SIG-M5 treated with dmso at 0.1 percent for 504 hours (cell line): ENCODE results near the gene TMIE.
"Not testable (repeated sequence)": the region's sequence is repeated elsewhere in the genome, so short reads cannot be mapped to it uniquely, and the experiment has no call there.

ENCODE experiments used
- DNase-seq: peaks from one replicate; lab custom pipeline; 2025; ENCODE audit not compliant: unreplicated experiment; lab: John Stamatoyannopoulos, UW

TMIE gene

GRCh38 chr3:46682974-46683373 lies 18.2 kb upstream of the TMIE start:
- no peak for DNase-seq

- no peak for DNase-seq
These were observed 16.3 kb upstream of the TMIE start for GRCh38 chr3:46684891-46685290.

GRCh38 chr3:46685446-46685845 lies 15.7 kb upstream of the TMIE start:
- no peak for DNase-seq

GRCh38 chr3:46690798-46691197 lies 10.4 kb upstream of the TMIE start:
- no peak for DNase-seq

GRCh38 chr3:46692566-46692990 lies 8.6 kb upstream of the TMIE start:
- DNase-seq, result no peak

GRCh38 chr3:46693038-46693891 lies 7.9 kb upstream of the TMIE start, which contains the start of gene ALS2CL:
TSS of gene ALS2CL (minus strand) at chr3:46693679. CDS start at chr3:46689440, 4,239 bp downstream.
- no peak for DNase-seq

GRCh38 chr3:46693892-46694226 lies 7.3 kb upstream of the TMIE start:
- no peak for DNase-seq

GRCh38 chr3:46694520-46694919 lies 6.7 kb upstream of the TMIE start:
- DNase-seq, result no peak

- peak; percentile 72 for DNase-seq
These were observed 5.8 kb upstream of the TMIE start for GRCh38 chr3:46695177-46695961.

- no peak for DNase-seq
These were observed 5.0 kb upstream of the TMIE start for GRCh38 chr3:46695962-46696894.

- no peak for DNase-seq
These were observed 1.3 kb upstream of the TMIE start for GRCh38 chr3:46699676-46700523.

- DNase-seq, result no peak
These were observed 420 bp upstream of the TMIE start for GRCh38 chr3:46700772-46701171.

GRCh38 chr3:46702246-46703012 lies 1.2 kb downstream of the TMIE start:
- no peak for DNase-seq

- DNase-seq, result no peak
These were observed 1.9 kb downstream of the TMIE start for GRCh38 chr3:46703013-46703520.

- not testable (repeated sequence) for DNase-seq
These were observed 3.2 kb downstream of the TMIE start for GRCh38 chr3:46704346-46704745.

- peak; percentile 54 for DNase-seq
These were observed 3.9 kb downstream of the TMIE start for GRCh38 chr3:46705022-46705530.

- DNase-seq, result no peak
These were observed 4.8 kb downstream of the TMIE start for GRCh38 chr3:46705751-46706552.
